Astrocyte of the cerebellum (primary cell): ENCODE results near the gene SLC6A11.

ENCODE experiments used
- DNase-seq: peaks from one replicate; pipeline ENCODE4 v3.0.0-alpha.2; 2011; ENCODE audit warnings: low read depth
- H3K4me3 ChIP-seq: 2 replicates; pipeline ENCODE4 v1.5.1; 2011; ENCODE audit warnings: mild to moderate bottlenecking, low read depth, low read length, moderate library complexity
- in situ Hi-C: cut with HindIII; loops from 2 replicates; pipeline ENCODE4 v1.10.0; 2017; ENCODE audit warnings: low sequenced_read_pairs
- TF ChIP-seq, protein P1 (sequence below): IDR thresholded peaks from 2 replicates; pipeline ENCODE4 v1.5.1; 2012; ENCODE audit warnings: low read length, low read depth, moderate library complexity, mild to moderate bottlenecking; ENCODE audit errors: missing control alignments

SLC6A11 gene

DNA sequence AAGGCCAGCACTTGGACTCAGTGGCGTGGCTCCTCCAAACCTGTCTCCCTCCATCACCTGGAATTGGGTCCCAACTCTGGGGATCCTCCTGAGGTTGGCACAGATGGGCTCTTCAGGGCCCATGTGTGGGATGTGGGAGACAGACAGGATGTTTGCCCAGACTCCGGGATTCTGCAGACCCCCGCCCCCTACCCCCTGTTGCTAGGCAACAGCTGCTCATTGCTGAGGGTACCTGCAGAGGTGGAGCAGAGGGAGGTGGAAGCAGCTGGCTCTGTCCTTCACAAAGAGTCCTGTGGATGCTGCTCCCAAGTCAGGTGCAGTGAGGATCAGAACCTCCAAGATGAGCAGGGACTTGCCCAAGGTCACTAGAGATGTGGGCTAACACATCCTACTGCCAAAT lies 136.5 kb downstream of the SLC6A11 start:
- H3K4me3 ChIP-seq = no peak overlapping the region
- DNase-seq = no peak
- in situ Hi-C loops = no loop called here
- TF ChIP-seq, protein P1, sequence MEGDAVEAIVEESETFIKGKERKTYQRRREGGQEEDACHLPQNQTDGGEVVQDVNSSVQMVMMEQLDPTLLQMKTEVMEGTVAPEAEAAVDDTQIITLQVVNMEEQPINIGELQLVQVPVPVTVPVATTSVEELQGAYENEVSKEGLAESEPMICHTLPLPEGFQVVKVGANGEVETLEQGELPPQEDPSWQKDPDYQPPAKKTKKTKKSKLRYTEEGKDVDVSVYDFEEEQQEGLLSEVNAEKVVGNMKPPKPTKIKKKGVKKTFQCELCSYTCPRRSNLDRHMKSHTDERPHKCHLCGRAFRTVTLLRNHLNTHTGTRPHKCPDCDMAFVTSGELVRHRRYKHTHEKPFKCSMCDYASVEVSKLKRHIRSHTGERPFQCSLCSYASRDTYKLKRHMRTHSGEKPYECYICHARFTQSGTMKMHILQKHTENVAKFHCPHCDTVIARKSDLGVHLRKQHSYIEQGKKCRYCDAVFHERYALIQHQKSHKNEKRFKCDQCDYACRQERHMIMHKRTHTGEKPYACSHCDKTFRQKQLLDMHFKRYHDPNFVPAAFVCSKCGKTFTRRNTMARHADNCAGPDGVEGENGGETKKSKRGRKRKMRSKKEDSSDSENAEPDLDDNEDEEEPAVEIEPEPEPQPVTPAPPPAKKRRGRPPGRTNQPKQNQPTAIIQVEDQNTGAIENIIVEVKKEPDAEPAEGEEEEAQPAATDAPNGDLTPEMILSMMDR = no peak

DNA sequence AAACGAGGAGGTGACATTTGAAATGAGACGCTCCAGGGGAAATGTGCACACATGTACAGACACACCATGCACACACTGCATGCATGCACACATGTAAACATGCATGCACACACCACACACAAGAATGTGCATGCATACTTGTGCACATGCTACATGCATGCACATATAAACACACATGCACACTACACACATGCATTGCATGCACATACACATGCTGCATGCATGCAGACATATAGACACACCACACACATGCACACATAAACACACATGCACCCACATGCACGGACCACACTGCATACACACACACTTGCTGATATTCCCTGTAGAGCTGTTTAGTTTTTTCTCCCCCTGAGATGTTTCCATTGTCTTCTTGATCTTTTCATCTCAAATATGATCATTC lies 138.7 kb downstream of the SLC6A11 start:
- no peak for DNase-seq
- in situ Hi-C loops = loop anchor here (5.0 kb wide), 1 partner anchor 47 kb away; no protein-coding TSS in a partner anchor
- TF ChIP-seq, protein P1 = no peak
- H3K4me3 ChIP-seq = no peak overlapping the region

DNA sequence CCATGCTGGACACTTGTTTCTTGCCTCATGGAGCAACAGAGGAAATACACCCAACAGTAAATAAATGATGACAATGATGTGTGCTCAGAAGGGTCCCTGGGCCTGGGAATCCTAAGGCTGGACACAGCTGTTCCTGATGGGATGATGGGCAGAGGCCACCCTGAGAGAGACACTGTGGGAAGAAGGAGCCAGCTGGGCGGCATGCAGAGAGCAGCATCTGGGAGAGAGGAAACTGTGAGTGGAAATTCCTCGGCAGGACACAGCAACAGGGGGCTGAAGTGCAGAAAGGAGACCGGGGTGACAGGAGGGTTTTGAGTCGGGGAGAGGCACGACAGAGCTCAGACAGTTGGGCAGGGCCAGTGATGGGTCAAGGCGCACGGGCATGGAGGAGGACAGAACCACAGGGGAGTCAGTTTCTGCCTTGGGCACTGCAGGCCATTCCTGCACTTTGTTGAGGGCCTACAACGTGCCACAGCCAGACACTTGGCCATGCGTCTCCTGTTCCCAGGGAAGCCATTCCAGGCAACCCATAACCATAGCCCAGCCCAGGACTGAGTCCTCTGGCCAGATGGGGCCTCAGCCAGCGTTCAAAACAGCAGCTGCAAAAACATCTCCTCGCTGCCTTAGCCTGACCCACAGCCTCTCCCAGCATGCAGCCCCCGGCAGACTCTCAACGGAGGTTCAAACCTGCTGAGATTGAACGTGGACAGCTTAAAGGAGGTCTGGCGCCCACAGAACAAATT lies 139.9 kb downstream of the SLC6A11 start:
- in situ Hi-C loops = loop anchor here (5.0 kb wide), 1 partner anchor 49 kb away; no protein-coding TSS in a partner anchor
- no peak overlapping the region for H3K4me3 ChIP-seq
- DNase-seq = peak; percentile 37
- TF ChIP-seq, protein P1 = no peak

DNA sequence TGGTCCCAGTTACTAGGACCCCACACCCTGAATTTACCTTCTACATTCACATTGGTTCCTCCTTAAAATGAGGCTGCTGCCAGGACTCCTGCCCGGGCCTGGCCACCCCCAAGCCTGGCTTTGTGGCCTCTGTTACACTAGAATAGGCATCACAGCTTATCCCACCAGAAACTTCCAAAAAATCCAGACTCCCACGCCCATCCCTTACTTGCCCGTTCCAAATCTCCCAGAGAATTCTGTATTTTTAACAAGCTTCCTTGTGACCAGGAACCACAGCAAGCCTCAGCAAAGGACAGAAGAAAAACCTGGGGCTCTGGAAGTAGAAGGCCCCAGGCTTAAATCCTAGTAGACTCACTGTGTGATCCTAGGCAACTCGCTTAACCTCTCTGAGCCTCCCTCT lies 140.5 kb downstream of the SLC6A11 start:
- TF ChIP-seq, protein P1 = no peak
- no peak overlapping the region for H3K4me3 ChIP-seq
- DNase-seq = no peak
- in situ Hi-C loops = loop anchor here (5.0 kb wide), 1 partner anchor 49 kb away; no protein-coding TSS in a partner anchor

DNA sequence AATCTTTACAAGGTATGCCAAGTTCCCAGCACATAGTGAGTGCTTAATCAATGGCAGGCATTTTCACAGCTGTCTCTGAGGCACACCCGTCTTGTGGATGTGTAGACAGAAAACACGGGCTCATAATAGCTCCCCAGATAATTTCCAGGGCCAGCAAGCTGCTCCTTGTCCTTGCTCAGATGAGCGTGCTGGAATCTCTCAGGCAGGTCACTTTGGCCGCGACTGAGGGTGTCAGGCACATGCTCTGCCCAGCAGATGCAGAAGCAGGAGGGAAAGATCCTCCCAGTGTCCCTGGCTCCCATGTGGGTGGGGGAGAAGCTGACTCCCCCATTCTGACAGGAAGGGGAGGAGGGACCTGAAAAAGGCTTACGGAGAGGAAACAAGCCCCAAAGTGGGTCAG lies 141.0 kb downstream of the SLC6A11 start:
- H3K4me3 ChIP-seq = no peak overlapping the region
- no peak for DNase-seq
- in situ Hi-C loops = loop anchor here (5.0 kb wide), 1 partner anchor 50 kb away; no protein-coding TSS in a partner anchor
- TF ChIP-seq, protein P1 = no peak

DNA sequence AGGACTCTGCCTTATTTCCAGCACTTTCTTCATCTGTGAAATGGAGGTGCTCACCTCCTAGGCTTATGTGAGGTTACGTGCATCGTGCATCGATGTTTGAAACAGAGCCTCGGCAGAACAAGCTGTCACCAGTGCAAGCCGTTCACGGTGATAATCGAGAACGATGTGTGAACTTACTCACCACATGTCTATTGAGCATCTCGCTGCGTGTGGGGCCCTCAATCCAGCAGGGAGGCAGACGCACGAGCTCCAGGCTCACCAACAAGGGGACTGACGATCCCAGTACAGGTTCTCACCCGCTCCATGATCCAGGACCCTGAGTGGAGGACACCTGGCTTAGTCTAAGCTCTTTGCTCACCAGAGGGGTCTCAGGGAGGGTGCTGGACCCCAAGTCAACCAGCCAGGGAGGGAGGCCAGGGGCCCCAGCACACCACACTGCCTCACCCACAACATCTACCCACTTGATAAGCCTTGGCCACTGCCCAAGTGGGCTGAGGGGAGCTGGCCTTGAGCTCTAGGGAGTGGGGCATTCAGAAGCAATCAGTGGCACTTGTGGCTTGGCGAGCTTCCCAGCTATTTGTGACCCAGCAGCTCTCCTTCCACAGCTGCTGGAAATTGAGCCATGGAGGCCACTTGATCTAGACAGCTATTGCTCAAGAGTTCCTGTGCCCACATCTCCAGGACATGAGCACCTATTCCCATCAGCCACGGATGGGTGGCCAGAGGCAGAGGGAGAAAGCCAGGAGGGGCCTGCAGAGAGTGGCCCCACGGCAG lies 142.1 kb downstream of the SLC6A11 start:
- no peak for DNase-seq
- in situ Hi-C loops = loop anchor here (5.0 kb wide), 1 partner anchor 51 kb away; no protein-coding TSS in a partner anchor
- no peak overlapping the region for H3K4me3 ChIP-seq
- TF ChIP-seq, protein P1 = no peak
